HG03378 (cell line): ENCODE results near the gene AP4E1.
"Not testable (repeated sequence)": the region's sequence is repeated elsewhere in the genome, so short reads cannot be mapped to it uniquely, and the experiment has no call there.

ENCODE experiments used
- ATAC-seq: cut with Tn5 transposase; IDR thresholded peaks from one replicate; pipeline ENCODE4 v1.9.1; 2021; ENCODE audit warnings: mild to moderate bottlenecking, moderate library complexity; ENCODE audit not compliant: unreplicated experiment

AP4E1 gene

DNA sequence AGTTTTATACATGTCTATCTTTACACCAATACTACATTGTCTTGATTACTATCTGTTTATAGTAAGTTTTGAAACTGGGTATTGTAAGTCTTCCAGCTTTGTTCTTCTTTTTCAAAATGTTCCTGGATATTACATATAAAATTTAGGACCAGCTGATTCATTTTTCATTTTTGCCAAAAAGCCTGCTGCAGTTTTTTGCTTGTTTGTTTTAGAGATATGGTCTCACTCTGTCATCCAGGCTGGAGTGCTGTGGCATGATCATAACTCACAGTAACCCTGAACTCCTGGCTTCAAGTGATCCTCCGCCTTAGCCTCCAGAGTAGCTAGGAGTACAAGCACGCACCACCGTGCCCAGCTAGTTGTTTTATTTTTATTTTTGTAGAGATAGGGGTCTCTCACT lies 20.4 kb upstream of the AP4E1 start:
- no peak for ATAC-seq

DNA sequence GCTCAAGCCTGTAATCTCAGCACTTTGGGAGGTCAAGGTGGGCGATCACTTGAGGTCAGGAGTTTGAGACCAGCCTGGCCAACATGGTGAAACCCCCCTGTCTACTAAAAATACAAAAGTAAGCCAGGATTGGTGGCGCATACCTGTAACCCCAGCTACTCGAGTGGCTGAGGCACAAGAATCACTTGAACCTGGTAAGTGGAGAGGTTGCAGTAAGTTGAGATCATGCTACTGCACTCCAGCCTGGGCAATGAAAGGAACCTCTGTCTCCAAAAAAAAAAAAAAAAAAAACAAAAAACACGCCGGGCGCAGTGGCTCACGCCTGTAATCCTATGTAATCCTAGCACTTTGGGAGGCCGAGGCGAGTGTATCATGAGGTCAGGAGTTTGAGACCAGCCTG lies 18.9 kb upstream of the AP4E1 start:
- ATAC-seq, result no peak

DNA sequence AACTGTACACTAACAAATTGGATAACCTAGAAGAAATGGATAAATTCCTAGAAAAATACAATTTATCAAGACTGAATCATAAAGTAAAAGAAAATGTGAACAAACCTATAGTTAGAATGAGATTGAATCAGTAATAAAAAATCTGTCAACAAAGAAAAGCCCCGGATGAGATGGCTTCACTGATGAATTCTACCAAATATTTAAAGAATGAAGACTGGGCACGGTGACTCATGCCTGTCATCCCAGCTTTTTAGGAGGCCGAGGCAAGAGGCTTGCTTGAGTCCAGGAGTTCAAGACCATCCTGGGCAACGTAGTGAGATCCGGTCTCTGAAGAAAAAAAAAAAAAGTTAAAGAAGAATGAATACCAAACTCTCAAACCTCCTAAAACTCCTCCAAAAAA lies 17.7 kb upstream of the AP4E1 start:
- no peak for ATAC-seq

DNA sequence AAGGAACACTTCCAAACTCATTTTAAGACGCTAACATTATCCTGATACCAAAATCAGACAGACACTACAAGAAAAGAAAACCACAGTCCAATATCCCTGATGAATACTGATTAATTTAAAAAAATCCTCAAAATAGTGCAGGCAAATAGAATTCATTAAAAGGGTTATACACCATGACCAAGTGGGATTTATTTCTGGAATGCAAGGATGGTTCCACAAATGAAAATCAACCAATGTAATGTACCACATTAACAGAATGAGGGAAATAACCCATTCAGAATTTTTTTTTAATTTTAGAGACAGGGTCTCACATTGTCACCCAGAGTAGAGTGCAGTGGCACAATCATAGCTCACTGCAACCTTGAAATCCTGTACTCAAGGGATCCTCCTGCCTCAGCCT lies 17.3 kb upstream of the AP4E1 start:
- ATAC-seq, result no peak

DNA sequence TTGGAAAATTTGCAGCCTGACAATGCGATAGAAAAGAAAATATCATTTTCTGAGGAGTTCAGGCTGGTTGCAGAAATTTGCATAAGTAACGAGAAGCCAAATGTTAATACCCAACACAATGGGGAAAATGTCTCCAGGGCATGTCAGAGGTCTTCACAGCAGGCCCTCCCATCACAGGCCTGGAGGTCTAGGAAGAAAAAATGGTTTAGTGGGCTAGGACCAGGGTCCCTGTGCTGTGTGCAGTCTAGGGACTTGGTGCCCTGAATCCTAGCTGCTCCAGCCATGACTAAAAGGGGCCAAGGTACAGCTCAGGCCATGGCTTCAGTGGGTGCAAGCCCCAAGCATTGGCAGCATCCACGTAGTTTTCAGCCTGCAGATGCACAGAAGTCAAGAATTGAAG lies 14.5 kb upstream of the AP4E1 start:
- ATAC-seq, result no peak

DNA sequence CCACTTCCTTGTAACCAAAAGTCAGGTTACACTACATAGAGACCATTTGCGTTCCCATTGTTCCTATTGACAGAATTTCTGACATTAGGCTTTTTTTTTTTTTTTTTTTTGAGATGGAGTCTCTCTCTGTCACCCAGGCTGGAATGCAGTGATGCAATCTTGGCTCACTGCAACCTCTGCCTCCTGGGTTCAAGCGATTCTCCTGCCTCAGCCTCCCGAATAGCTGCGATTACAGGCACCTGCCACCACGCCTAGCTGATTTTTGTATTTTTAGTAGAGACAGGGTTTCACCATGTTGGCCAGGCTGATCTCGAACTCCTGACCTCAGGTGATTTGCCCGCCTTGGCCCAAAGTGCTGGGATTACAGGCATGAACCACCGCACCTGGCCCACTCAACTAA lies 7.1 kb upstream of the AP4E1 start:
- not testable (repeated sequence) for ATAC-seq

DNA sequence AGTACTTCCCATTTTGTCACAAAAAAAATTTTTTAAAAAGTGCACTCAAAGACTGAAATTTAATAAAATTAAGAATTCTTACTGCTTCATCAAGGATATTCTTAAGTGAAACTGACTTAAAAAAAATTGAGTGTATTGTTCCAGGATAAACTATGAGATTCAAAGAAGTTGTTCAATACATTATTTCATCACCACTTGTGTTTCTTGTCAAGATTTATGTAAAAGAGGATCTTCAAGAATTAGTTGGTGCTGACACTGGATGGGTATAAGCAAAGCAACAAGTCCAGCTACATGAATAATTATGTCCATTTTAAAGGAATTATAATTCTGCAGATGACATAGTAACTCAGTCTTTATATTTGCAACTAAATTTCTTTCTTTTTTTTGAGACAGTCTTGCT lies 4.3 kb upstream of the AP4E1 start:
- no peak for ATAC-seq

DNA sequence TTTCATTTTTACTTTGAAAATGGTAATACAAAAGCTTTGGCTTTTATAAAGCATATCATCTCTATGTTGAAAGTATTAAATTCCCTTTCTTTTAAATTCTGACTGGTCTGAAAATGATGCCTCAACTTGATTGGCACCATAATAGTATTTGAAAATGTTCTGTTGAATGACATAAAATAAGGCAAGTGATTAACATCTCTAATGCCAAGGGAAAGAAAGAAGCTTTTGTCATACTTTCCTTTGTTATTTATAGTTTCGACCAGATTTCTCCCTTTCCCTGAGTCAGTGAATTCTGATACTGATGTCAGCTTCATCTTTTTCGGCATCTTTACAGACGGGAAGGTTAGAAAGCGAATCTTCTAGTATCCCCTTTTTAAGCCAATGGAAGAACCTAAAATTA lies 3.4 kb upstream of the AP4E1 start:
- no peak for ATAC-seq

DNA sequence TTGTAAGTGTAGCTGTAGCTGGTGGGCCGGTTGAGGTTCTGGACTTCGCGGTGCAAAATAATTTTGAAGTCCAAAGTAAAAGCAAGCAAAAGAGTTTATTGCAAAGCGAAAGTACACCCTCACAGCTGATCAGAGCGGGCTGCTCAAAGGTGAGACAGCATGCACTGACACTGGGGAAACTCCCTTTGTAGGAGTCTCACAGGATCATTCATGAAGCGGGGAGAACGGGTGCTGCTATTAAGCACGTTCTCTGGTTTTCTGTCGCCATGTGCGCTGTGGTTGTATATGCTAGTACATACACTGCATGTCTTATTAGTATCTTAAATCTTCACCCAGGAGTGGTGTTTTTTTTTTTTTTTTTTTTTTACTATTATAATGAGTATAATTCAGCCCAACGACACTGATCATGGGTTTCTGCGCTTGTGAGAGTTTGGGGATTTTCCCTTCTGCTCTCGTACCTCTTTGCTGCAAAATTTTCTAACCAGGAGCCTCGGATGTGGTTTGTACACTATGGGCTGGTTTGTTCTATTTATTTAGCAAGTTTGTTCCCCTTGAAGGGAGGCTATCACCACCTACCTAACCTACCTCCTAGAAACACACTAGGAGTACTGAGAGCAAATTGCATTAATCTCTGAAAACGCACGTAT lies 1.4 kb upstream of the AP4E1 start:
- ATAC-seq, result peak; percentile 73

DNA sequence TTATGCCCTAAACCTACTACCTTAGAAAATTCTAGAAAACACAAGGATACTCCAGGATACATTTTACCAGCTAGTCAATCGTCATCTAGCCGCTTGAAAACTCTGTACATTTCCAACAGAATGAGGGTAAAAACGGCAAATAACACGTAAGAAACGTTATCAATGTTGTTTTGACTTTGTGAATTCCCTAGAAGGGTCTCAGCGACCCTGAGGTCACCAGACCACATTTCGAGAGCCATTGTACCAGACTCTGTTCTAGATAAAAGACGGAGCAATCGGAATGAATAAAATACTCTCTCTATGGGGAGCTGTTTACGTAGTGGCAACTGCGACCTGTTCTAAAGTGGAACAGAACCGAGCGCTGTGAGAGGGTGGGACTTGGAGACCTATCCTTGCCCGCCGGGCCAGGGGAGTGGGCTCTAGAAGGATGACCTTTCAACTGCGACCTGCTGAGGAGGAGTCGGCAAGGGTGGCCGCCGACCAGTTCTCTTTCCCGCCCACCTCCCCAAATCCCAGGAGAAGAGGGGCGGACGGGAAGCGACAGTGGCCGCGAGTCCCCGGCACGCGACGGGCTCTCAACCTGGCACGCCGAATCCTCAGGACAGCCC lies 778 bp upstream of the AP4E1 start:
- peak; percentile 1 for ATAC-seq

DNA sequence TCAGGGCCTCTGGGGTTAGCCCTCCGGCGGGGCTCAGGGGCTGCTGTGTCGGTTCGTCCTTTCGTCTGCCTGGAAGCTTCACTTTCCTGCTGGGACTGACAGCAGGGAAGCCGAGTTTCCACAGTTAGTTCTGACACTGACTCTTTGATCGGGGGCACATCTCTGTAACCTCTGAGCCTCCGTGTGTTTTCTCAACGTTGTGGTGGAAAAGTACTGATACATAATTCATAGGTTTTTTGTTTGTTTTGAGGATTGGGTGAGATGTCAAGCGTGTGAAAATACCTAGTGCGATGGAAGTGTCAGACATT lies 481 bp downstream of the AP4E1 start:
- ATAC-seq, result no peak

DNA sequence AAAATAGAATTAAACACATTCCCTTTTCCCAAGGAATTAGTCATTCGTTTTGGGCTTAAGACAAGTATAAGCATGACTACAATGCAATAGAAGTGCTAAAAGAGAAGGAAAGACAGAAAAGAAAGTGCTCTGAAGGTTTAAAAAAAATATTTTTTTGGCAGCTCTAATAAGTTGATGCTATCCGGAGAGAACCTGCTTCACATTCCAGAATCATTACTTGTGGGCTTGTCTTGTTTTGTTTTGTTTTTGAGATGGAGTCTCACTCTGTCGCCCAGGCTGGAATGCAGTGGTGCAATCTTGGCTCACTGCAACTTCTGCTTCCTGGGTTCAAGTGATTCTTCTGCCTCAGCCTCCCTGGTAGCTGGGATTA lies 1.9 kb downstream of the AP4E1 start:
- ATAC-seq, result not testable (repeated sequence)

DNA sequence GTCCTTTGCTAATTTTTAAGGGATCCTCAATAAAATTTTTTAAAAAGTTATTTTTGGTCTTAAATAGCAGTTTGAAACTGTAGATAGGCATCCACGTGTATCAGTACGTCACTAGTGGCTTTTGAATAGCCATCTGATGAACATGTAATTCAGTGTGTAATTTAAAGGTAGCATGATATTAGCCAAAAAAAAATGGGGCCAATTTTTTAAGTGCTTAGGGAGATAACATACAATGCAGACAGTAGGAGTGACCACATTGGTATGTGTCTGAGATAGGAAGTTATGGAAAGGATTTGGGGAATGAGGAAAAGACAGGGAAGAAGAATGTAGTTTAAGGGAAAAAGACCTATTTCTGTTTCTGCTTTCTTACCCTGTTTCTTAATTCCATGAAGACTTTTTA lies 2.5 kb downstream of the AP4E1 start:
- no peak for ATAC-seq

DNA sequence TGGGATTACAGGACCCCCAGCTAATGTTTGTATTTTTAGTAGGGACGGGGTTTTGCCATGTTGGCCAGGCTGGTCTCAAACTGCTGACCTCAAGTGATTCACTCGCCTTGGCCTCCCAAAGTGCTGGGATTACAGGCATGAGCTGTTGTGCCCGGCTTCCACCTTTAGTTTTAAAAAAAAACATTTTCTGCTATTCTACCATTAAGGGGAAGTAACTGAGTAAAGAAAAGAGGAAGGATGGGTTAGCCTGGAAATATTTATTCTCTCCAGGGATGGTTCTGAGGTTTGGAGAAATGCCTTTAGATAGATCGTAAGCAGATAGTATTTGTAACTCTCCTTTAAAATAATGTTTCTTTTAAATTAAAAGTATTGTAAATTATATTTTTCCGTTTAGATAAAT lies 3.1 kb downstream of the AP4E1 start:
- ATAC-seq, result no peak

DNA sequence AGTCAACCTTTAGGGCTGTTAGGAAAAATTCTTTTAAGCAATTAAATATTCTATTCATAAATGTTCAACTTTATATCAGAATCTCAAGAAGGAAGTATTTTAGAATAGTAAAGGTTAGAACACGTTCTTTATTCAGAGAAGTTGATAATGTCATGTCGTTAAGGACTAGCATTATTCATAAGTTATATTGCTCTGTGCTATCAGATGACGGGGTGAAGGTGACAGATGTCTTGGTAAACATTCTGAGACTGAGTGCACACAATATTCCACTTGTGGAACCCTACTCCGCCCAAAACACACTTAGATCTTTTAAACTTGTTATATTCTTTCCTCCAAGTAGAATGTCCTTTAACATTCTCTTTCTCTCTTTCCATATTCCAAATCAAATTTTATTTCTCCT lies 7.9 kb downstream of the AP4E1 start:
- ATAC-seq, result no peak

DNA sequence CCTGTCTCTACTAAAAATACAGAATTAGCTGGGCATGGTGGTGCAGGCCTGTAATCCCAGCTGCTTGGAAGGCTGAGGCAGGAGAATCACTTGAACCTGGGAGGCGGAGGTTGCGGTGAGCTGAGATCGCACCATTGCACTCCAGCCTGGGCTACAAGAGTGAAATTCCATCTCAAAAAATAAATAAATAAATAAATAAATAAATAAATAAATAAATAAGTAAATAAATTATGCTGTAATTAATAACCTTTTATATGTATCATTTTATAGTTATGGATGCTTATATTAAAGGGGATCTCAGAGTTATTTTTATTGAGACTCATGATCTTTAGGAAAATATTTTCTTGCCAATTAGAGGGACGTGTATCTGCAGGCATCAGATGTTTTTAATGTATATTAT lies 10.9 kb downstream of the AP4E1 start:
- not testable (repeated sequence) for ATAC-seq

DNA sequence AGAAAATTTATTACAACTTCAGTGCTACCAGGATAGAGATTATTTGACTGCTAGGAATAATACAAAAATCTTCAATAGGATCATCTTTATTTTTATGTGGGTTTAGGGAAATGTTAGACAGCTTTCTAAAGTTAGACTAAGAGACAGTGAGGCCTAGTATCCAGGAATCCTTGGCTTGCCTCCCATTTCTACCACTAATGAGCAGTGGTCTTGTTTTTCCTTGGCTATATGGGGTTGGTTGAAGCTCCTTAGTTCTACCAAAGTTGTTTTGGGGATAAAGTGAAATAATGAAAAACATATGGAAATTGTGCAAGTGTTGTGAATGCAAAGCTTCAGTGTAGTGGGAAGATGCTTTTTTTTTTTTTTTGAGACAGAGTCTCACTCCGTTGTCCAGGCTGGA lies 16.8 kb downstream of the AP4E1 start:
- no peak for ATAC-seq

DNA sequence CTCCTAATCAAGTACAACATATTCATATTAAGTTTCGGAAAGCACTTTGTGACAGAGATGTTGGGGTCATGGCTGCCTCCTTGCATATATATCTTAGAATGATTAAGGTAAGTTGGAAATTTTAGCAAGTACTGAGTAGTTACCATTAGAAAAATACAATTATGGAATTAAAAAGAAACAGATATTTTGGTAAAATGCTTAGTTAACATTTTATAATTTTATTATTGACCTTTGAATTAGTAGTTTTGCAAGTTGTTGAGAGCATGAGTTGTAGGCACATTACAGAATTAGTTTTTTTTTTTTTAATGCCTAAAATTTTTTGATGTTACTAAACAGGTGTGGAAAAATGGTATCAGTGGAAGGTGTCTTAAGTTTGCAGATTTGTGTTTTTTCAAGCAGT lies 20.6 kb downstream of the AP4E1 start:
- no peak for ATAC-seq

DNA sequence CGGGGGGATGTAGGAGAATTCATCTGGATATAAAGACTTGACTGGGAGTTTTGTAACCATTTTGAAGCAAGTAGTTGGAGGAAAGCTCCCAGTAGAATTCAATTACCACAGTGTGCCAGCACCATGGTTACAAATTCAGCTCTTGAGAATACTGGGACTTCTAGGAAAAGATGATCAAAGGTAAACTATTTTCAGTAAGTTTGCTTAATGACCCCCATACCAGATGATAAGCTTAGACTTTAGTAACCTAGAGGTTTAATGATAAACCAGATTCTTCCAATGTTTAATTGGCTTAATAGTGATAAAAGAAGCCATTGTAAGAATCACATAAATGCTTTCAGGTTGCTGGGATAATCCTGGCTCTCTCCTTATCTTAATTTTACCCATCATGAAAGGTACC lies 22.3 kb downstream of the AP4E1 start:
- no peak for ATAC-seq

DNA sequence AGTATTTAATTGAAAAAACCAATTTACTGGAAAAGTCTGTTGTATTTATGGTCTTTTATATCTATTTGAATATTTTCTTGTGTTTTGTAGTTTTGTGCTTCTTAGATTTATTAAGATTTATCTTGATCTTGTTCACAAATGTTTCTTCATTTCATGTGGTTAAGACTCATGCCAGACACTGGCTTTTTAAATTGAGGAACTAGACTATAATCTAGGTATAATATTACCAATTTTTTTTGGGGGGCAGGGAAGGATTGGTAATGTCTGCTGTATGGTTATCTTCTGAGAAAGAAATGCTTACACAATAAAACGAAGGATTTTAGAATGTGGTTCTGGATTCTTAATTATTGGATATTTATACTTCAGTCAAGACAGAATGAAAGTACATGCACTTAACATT lies 24.9 kb downstream of the AP4E1 start:
- no peak for ATAC-seq

DNA sequence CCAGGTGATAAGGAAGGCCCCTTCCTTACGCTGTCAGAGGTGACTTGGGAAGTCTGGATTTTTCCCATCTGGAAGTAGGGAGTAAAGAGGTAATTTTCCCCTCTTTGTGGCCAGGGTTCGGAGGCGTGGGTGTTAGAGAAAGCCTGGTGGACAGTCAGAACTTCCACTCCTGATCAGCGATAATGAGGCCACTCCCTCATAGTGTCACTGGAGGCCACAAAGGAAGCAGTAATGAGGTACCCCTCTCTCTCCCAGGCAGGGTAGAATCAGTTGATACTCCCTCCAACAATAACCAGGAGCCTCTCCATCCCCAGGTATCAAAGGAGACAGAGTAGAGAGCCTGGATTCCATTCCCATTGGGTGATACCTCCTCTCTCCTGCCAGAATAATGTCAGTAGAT lies 30.0 kb downstream of the AP4E1 start:
- no peak for ATAC-seq

DNA sequence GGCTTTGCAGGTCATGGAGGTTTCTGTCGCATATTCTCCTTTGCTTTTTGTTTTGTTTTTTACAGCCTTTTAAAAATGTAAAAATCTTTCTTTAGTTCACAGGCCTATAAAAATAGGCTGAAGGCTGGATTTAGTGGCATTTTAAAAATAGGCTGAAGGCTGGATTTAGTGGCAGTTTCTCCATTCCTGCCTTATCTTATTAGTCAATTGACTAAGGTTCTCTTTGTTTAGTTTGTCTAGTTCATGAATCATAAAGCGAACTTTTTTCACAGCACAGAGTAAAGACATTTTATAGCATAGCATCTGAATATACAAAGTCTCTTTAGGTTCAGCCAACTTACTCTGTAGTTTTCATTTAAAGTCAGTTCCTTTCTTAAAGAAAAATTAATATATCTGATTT lies 31.4 kb downstream of the AP4E1 start:
- ATAC-seq, result no peak

DNA sequence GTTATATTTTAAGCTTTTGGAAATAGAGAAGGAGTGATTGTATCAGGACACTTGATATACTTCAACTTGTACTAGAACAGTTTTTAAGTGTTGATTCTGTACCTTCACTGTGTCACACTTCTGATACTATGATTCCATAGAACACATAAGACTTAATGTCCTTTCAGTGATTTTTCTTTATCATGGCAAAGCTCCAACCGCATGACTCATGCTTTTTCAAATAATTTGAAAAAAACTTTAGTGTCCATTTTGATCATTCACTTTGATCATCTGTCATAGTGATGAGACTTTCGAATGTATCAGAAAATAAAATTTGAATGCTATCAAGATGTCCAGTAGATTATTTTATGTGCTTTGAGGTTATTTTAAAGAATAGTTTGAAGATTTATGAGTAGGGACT lies 32.0 kb downstream of the AP4E1 start:
- no peak for ATAC-seq
